Coronary artery (tissue), 2 donors: ENCODE results near the gene HSPB2.
A peak's percentile ranks its signal among the peaks of the same experiment; 100 is the strongest.
"Not testable (repeated sequence)": the region's sequence is repeated elsewhere in the genome, so short reads cannot be mapped to it uniquely, and the experiment has no call there.

Experiments
- DNase-seq: peaks from one replicate; pipeline ENCODE4 v3.0.0-alpha.2; 2017; ENCODE audit warnings: low spot score
- H3K27ac ChIP-seq, 2 donors: fragments of 200-600 bp; sonication (generic); one replicate each; pipeline ENCODE4 v1.5.1; 2016 to 2019
- H3K4me3 ChIP-seq: fragments of 200-600 bp; sonication (generic); 2 replicates; pipeline ENCODE4 v1.5.1; 2016; ENCODE audit warnings: mild to moderate bottlenecking, moderate library complexity
- CTCF ChIP-seq: fragments of 200-600 bp; sonication (generic); IDR thresholded peaks from one replicate; pipeline ENCODE4 v1.5.1; 2019; ENCODE audit warnings: antibody characterized with exemption

HSPB2 gene

GRCh38 chr11:111930472-111930871 lies 17.9 kb downstream of the HSPB2 start:
- DNase-seq, result no peak
- Histone ChIP-seq H3K4me3 (no peak overlapping the region), H3K27ac (no peak overlapping the region)
- TF ChIP-seq CTCF, result no peak

- no peak overlapping the region for H3K27ac ChIP-seq
- no peak for DNase-seq
- TF ChIP-seq CTCF, result no peak
- H3K4me3 ChIP-seq, result no peak overlapping the region
Observed at GRCh38 chr11:111932611-111932950, 20.0 kb downstream of the HSPB2 start.

GRCh38 chr11:111933176-111933575 lies 20.6 kb downstream of the HSPB2 start:
- H3K4me3 ChIP-seq, DNase-seq, H3K27ac ChIP-seq: not testable (repeated sequence)

- no peak for TF ChIP-seq CTCF
- H3K4me3 ChIP-seq, result no peak overlapping the region
- no peak for DNase-seq
- peak overlapping the region in 1 of 2 donors; percentile 12 for H3K27ac ChIP-seq
Observed at GRCh38 chr11:111933872-111934271, 21.3 kb downstream of the HSPB2 start.

- peak; percentile 17 for DNase-seq
- TF ChIP-seq CTCF, result no peak
- Histone ChIP-seq H3K4me3 (no peak overlapping the region), H3K27ac (peak overlapping the region in 1 of 2 donors; percentile 12)
Observed at GRCh38 chr11:111934306-111934705, 21.8 kb downstream of the HSPB2 start.

- no peak for DNase-seq
- Histone ChIP-seq H3K27ac (peak overlapping the region; percentile 71 to 75), H3K4me3 (no peak overlapping the region)
- TF ChIP-seq CTCF, result no peak
Observed at GRCh38 chr11:111935317-111936039, 22.9 kb downstream of the HSPB2 start.

GRCh38 chr11:111936040-111936540 lies 23.6 kb downstream of the HSPB2 start:
- Histone ChIP-seq H3K27ac (peak overlapping the region; percentile 75 to 80), H3K4me3 (peak overlapping the region; percentile 85)

More at GRCh38 chr11:111936040-111936540, 23.6 kb downstream of the HSPB2 start:
- no peak for DNase-seq
- TF ChIP-seq CTCF, result no peak
